ENCODE data around the gene XAGE2.

DNA sequence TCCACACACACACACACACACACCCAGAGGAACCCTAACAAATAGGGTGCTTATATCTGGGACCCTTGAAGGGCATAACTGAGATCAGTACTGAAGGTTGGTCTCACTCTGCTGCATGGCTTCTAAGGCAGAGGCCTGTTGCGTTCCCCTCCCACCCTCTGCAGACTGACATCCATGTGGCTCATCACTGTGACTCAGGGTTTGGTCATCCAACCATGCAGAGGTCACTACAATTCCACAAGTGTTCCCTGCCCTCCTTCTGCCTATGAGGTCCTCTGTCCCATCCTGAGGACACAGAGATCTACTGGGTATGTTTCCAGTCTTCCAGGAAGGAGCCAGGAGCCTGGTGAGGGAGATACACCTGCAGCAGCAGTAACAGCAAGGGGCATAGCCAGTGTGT lies 55.8 kb downstream of the XAGE2 start:
- no peak for TF ChIP-seq POLR2A (IDR thresholded peaks at IDR 0.05; ENCODE audit: low read depth, low read length)
- TF ChIP-seq TAF1 (IDR thresholded peaks at IDR 0.05; ENCODE audit: borderline replicate concordance, low read depth, low read length), result no peak
- no peak for TF ChIP-seq POLR2AphosphoS5 (IDR thresholded peaks at IDR 0.05; ENCODE audit: low read depth, low read length)
